PFSK-1 (cell line): ENCODE results near the gene GPR107.

ENCODE experiments used
- FOXP2 ChIP-seq: optimal IDR thresholded peaks from 2 replicates; pipeline ENCODE3; 2011; ENCODE audit warnings: borderline replicate concordance, control low read depth, inconsistent platforms; ENCODE audit not compliant: insufficient read depth; ENCODE audit errors: extremely low read length, extremely low read depth
- POLR2AphosphoS5 ChIP-seq: IDR thresholded peaks from 2 replicates; pipeline ENCODE4 v1.6.1; 2012; ENCODE audit warnings: low read depth, mild to moderate bottlenecking, control low read depth, low read length, moderate library complexity
- REST ChIP-seq, 2 experiments: IDR thresholded peaks; 2 replicates each; pipeline versions ENCODE4 v1.6.1 to v1.8.0; 2011 to 2012; ENCODE audit warnings: low read depth in 2 of 2, low read length in 2 of 2, control low read depth in 1 of 2, inconsistent platforms in 1 of 2, mild to moderate bottlenecking in 1 of 2, moderate library complexity in 1 of 2; ENCODE audit not compliant: insufficient read depth in 1 of 2
- SIN3A ChIP-seq: IDR thresholded peaks from 2 replicates; pipeline ENCODE4 v1.6.1; 2012; ENCODE audit warnings: mild to moderate bottlenecking, low read length, moderate library complexity, borderline replicate concordance; ENCODE audit not compliant: insufficient read depth
- TAF1 ChIP-seq: IDR thresholded peaks from 2 replicates; pipeline ENCODE4 v1.6.1; 2012; ENCODE audit warnings: low read length, control low read depth, borderline replicate concordance; ENCODE audit not compliant: insufficient read depth

DNA sequence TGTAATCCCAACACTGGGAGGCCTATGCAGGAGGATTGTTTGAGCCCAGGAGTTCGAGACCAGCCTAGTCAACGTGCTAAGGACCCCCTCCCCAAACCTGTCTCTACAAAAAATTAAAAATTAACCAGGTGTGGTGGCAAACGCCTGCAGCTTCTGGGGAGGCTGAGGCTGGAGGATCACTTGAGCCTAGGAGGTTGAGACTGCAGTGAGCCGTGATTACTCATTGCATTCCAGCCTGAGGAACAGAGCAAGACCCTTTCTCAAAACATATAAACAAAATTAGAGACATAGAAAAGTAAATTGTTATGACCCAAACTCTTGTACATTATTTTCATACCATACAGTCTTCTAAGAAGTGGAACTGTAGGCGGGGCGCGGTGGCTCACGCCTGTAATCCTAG is 1.1 kb downstream of the GPR107 start:
- TF ChIP-seq POLR2AphosphoS5 (no peak), TAF1 (no peak), REST (IDR thresholded peaks at IDR 0.05; ENCODE audit: insufficient read depth in 1 of 2, low read depth in 2 of 2, low read length in 2 of 2) (no peak), SIN3A (no peak), FOXP2 (no peak)
